Erythroblast (primary cell): ENCODE data around the gene NPSR1.
"Not testable (repeated sequence)": the region's sequence is repeated elsewhere in the genome, so short reads cannot be mapped to it uniquely, and the experiment has no call there.

Experiments
- DNase-seq, 2 experiments: peaks; one replicate each; lab custom pipeline; 2025; lab: John Stamatoyannopoulos, UW
- GATA1 ChIP-seq: IDR thresholded peaks from 2 replicates; pipeline ENCODE4 v1.6.1; 2011; ENCODE audit warnings: low read depth, mild to moderate bottlenecking, control low read depth, low read length, moderate library complexity
- POLR2A ChIP-seq: IDR thresholded peaks from 2 replicates; pipeline ENCODE4 v1.6.1; 2011; ENCODE audit warnings: mild to moderate bottlenecking, low read length

Gene NPSR1

GRCh38 chr7:34844936-34845665, 187.1 kb downstream of the NPSR1 start:
- DNase-seq: no peak
- TF ChIP-seq POLR2A (no peak), GATA1 (no peak)

GRCh38 chr7:34845666-34846361, 187.8 kb downstream of the NPSR1 start:
- no peak for DNase-seq
- no peak for TF ChIP-seq POLR2A
- no peak for TF ChIP-seq GATA1

- TF ChIP-seq POLR2A: no peak
- no peak for TF ChIP-seq GATA1
- no peak for DNase-seq
These were observed 189.0 kb downstream of the NPSR1 start for GRCh38 chr7:34846976-34847375.

- DNase-seq: no peak
- TF ChIP-seq POLR2A (no peak), GATA1 (no peak)
These were observed 190.7 kb downstream of the NPSR1 start for GRCh38 chr7:34848670-34849069.

GRCh38 chr7:34849163-34849960, 191.3 kb downstream of the NPSR1 start:
- no peak for DNase-seq
- TF ChIP-seq GATA1 (no peak), POLR2A (no peak)

GRCh38 chr7:34849986-34850385, 192.0 kb downstream of the NPSR1 start:
- no peak for TF ChIP-seq GATA1
- TF ChIP-seq POLR2A: no peak
- DNase-seq: no peak

GRCh38 chr7:34850681-34851080, 192.7 kb downstream of the NPSR1 start:
- no peak for DNase-seq
- no peak for TF ChIP-seq POLR2A
- TF ChIP-seq GATA1: no peak

- no peak for DNase-seq
- TF ChIP-seq POLR2A (no peak), GATA1 (no peak)
These were observed 193.4 kb downstream of the NPSR1 start for GRCh38 chr7:34851431-34851830.

GRCh38 chr7:34858444-34858843, 200.4 kb downstream of the NPSR1 start:
- not testable (repeated sequence) for DNase-seq

GRCh38 chr7:34859281-34859680, 201.3 kb downstream of the NPSR1 start:
- not testable (repeated sequence) for DNase-seq

GRCh38 chr7:34866222-34866621, 208.2 kb downstream of the NPSR1 start:
- not testable (repeated sequence) for DNase-seq

- not testable (repeated sequence) for DNase-seq
These were observed 209.3 kb downstream of the NPSR1 start for GRCh38 chr7:34867341-34867740.

- not testable (repeated sequence) for DNase-seq
These were observed 210.6 kb downstream of the NPSR1 start for GRCh38 chr7:34868602-34869001.

GRCh38 chr7:34869057-34869456, 211.0 kb downstream of the NPSR1 start:
- no peak for TF ChIP-seq POLR2A
- no peak for TF ChIP-seq GATA1
- no peak for DNase-seq

- peak in 1 of 2 experiments; percentile 6 for DNase-seq
These were observed 212.0 kb downstream of the NPSR1 start for GRCh38 chr7:34870041-34870440.

GRCh38 chr7:34874329-34874728, 216.3 kb downstream of the NPSR1 start:
- not testable (repeated sequence) for DNase-seq
